GM23338 (cell line): ENCODE data around the gene HGF. TPM values are rescaled to one million over a fixed set of nuclear protein-coding genes. Genes with fewer than 3 reads are reported as not detected.
"Not testable (repeated sequence)": the region's sequence is repeated elsewhere in the genome, so short reads cannot be mapped to it uniquely, and the experiment has no call there.

Experiments
- ATAC-seq: fragments of 200-7000 bp; cut with Tn5 transposase; 3 replicates; pipeline ENCODE4 v1.9.1; 2020
- DNase-seq: peaks from one replicate; pipeline ENCODE4 v3.0.0-alpha.2; 2015; ENCODE audit warnings: low spot score
- H2AFZ ChIP-seq: fragments of 200-600 bp; sonication (generic); 2 replicates; pipeline ENCODE4 v1.8.0; 2016; ENCODE audit warnings: antibody characterized with exemption, mild to moderate bottlenecking, moderate library complexity
- H3F3A ChIP-seq: fragments of 200-600 bp; sonication (generic); replicated peaks from 2 replicates; pipeline ENCODE4 v1.8.0; 2017; ENCODE audit warnings: antibody characterized with exemption, mixed run types, low read depth
- H3K27ac ChIP-seq: fragments of 200-600 bp; sonication (generic); 2 replicates; pipeline ENCODE4 v1.6.1; 2016; ENCODE audit warnings: low read depth
- H3K27me3 ChIP-seq: fragments of 200-600 bp; sonication (generic); 2 replicates; pipeline ENCODE4 v1.8.0; 2016; ENCODE audit warnings: mild to moderate bottlenecking, mixed run types, moderate library complexity; ENCODE audit not compliant: insufficient read depth
- H3K36me3 ChIP-seq: fragments of 200-600 bp; sonication (generic); 2 replicates; pipeline ENCODE4 v1.8.0; 2016; ENCODE audit warnings: mild to moderate bottlenecking; ENCODE audit not compliant: insufficient read depth
- H3K4me1 ChIP-seq: fragments of 200-600 bp; sonication (generic); 2 replicates; pipeline ENCODE4 v1.8.0; 2016; ENCODE audit warnings: mild to moderate bottlenecking, moderate library complexity; ENCODE audit not compliant: insufficient read depth
- H3K4me2 ChIP-seq: fragments of 200-600 bp; sonication (generic); 2 replicates; pipeline ENCODE4 v1.7.1; 2017; ENCODE audit warnings: mixed run types
- H3K4me3 ChIP-seq: fragments of 200-600 bp; sonication (generic); 2 replicates; pipeline ENCODE4 v1.6.1; 2016; ENCODE audit warnings: mixed run types
- H3K79me2 ChIP-seq: fragments of 200-600 bp; sonication (generic); replicated peaks from 2 replicates; pipeline ENCODE4 v1.8.0; 2017; ENCODE audit warnings: mild to moderate bottlenecking; ENCODE audit not compliant: insufficient read depth
- H3K9me2 ChIP-seq: fragments of 200-600 bp; sonication (generic); 2 replicates; pipeline ENCODE4 v1.8.0; 2017; ENCODE audit not compliant: insufficient read depth
- H4K20me1 ChIP-seq: fragments of 200-600 bp; sonication (generic); replicated peaks from 2 replicates; pipeline ENCODE4 v1.8.0; 2017; ENCODE audit warnings: mild to moderate bottlenecking; ENCODE audit not compliant: insufficient read depth
- H3K27ac Mint-ChIP-seq: 2 replicates; pipeline ENCODE4 v1.8.0; 2020; ENCODE audit warnings: inconsistent platforms, mild to moderate bottlenecking, moderate library complexity, mixed read lengths
- H3K27me3 Mint-ChIP-seq: 3 replicates; pipeline ENCODE4 v1.8.0; 2022; ENCODE audit warnings: low read depth, mild to moderate bottlenecking, moderate library complexity, mixed read lengths, inconsistent platforms; ENCODE audit not compliant: insufficient read depth, poor library complexity
- H3K36me3 Mint-ChIP-seq: 3 replicates; pipeline ENCODE4 v1.8.0; 2021; ENCODE audit warnings: low read depth, mild to moderate bottlenecking, inconsistent platforms, moderate library complexity, mixed read lengths
- H3K4me1 Mint-ChIP-seq: 3 replicates; pipeline ENCODE4 v1.8.0; 2020; ENCODE audit warnings: mild to moderate bottlenecking, inconsistent platforms, mixed read lengths
- H3K4me3 Mint-ChIP-seq: 3 replicates; pipeline ENCODE4 v1.8.0; 2021; ENCODE audit warnings: moderate library complexity, mild to moderate bottlenecking, inconsistent platforms, mixed read lengths
- H3K9me3 Mint-ChIP-seq: 3 replicates; pipeline ENCODE4 v1.8.0; 2020; ENCODE audit warnings: moderate library complexity, mild to moderate bottlenecking, inconsistent platforms, mixed read lengths
- EZH2phosphoT487 ChIP-seq: fragments of 200-600 bp; sonication (generic); IDR thresholded peaks from one replicate; pipeline ENCODE4 v1.8.1; 2018; ENCODE audit warnings: antibody characterized with exemption; ENCODE audit not compliant: unreplicated experiment
- NANOG ChIP-seq: IDR thresholded peaks from 2 replicates; pipeline ENCODE4 v1.6.1; 2016; ENCODE audit warnings: antibody characterized with exemption, borderline replicate concordance
- polyA plus RNA-seq: library from polyadenylated mRNA; unstranded; fragments of >200 nt; fragmentation: Nextera tagmentation; extraction: Ambion mirVana; gene quantifications from 2 replicates; pipeline ENCODE4 v1.2.1, GENCODE V29; 2016
- total RNA-seq: library from RNA; depleted of rRNA; stranded (reverse); fragments of >200 nt; shearing (Covaris generic); gene quantifications from 2 replicates; pipeline ENCODE4 v1.2.3, GENCODE V29; 2014
- TF ChIP-seq, protein P1 (sequence below): fragments of 250-450 bp; sonication (Bioruptor Pico); IDR thresholded peaks from 2 replicates; pipeline ENCODE4 v1.5.0; 2020; ENCODE audit warnings: mild to moderate bottlenecking, moderate library complexity
- TF ChIP-seq, protein P2 (sequence below), 2 experiments: fragments of 200-600 bp in 1 of 2; sonication (generic) in 1 of 2; conservative IDR thresholded peaks; 2 replicates each; pipeline versions ENCODE4 v1.5.1 to v1.6.1; 2016 to 2017; ENCODE audit warnings: antibody characterized with exemption in 2 of 2, low read depth in 2 of 2, mild to moderate bottlenecking in 2 of 2, moderate library complexity in 1 of 2

Gene HGF
- total and polyA plus RNA-seq, 2 experiments from 2014 or later = 0.24 to 1.1 TPM

DNA sequence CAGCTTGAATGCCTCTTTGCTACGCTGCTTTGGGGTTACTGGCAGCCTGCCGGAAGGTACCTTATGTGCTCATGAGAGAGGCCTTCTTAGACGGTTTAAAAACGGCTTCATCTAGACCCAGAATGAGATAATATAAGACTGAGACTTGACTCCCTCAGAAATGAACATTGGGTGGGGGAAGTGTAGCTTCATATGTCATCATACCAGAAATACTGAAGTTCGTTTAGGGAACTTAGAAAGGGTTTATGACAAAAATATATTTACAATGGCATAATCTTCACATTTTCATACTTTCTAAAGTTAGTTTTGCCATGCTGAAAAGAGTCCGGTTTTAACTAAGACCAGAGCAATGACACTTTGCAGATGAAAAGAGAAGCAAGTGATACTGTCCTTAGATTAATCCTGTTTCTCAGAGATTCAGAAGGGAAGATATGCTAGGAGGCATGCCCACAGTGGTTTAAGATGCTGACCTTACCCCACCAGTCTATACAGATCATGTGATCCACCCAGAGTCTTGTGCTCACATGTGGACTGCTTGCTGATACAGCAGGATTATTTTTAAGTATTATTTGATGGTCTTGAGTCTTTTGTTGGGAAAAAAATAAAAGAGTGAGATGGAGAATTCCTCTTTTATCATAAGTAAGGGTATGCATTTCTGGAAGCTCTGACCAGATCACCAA, 40.8 kb upstream of the HGF start (continued):
- TF ChIP-seq, protein P1, sequence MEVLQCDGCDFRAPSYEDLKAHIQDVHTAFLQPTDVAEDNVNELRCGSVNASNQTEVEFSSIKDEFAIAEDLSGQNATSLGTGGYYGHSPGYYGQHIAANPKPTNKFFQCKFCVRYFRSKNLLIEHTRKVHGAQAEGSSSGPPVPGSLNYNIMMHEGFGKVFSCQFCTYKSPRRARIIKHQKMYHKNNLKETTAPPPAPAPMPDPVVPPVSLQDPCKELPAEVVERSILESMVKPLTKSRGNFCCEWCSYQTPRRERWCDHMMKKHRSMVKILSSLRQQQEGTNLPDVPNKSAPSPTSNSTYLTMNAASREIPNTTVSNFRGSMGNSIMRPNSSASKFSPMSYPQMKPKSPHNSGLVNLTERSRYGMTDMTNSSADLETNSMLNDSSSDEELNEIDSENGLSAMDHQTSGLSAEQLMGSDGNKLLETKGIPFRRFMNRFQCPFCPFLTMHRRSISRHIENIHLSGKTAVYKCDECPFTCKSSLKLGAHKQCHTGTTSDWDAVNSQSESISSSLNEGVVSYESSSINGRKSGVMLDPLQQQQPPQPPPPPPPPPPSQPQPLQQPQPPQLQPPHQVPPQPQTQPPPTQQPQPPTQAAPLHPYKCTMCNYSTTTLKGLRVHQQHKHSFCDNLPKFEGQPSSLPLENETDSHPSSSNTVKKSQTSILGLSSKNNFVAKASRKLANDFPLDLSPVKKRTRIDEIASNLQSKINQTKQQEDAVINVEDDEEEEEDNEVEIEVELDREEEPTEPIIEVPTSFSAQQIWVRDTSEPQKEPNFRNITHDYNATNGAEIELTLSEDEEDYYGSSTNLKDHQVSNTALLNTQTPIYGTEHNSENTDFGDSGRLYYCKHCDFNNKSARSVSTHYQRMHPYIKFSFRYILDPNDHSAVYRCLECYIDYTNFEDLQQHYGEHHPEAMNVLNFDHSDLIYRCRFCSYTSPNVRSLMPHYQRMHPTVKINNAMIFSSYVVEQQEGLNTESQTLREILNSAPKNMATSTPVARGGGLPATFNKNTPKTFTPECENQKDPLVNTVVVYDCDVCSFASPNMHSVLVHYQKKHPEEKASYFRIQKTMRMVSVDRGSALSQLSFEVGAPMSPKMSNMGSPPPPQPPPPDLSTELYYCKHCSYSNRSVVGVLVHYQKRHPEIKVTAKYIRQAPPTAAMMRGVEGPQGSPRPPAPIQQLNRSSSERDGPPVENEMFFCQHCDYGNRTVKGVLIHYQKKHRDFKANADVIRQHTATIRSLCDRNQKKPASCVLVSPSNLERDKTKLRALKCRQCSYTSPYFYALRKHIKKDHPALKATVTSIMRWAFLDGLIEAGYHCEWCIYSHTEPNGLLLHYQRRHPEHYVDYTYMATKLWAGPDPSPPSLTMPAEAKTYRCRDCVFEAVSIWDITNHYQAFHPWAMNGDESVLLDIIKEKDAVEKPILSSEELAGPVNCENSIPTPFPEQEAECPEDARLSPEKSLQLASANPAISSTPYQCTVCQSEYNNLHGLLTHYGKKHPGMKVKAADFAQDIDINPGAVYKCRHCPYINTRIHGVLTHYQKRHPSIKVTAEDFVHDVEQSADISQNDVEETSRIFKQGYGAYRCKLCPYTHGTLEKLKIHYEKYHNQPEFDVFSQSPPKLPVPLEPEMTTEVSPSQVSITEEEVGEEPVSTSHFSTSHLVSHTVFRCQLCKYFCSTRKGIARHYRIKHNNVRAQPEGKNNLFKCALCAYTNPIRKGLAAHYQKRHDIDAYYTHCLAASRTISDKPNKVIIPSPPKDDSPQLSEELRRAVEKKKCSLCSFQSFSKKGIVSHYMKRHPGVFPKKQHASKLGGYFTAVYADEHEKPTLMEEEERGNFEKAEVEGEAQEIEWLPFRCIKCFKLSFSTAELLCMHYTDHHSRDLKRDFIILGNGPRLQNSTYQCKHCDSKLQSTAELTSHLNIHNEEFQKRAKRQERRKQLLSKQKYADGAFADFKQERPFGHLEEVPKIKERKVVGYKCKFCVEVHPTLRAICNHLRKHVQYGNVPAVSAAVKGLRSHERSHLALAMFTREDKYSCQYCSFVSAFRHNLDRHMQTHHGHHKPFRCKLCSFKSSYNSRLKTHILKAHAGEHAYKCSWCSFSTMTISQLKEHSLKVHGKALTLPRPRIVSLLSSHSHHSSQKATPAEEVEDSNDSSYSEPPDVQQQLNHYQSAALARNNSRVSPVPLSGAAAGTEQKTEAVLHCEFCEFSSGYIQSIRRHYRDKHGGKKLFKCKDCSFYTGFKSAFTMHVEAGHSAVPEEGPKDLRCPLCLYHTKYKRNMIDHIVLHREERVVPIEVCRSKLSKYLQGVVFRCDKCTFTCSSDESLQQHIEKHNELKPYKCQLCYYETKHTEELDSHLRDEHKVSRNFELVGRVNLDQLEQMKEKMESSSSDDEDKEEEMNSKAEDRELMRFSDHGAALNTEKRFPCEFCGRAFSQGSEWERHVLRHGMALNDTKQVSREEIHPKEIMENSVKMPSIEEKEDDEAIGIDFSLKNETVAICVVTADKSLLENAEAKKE = no peak
- TF ChIP-seq NANOG (no peak), EZH2phosphoT487 (no peak)
- TF ChIP-seq, protein P2, sequence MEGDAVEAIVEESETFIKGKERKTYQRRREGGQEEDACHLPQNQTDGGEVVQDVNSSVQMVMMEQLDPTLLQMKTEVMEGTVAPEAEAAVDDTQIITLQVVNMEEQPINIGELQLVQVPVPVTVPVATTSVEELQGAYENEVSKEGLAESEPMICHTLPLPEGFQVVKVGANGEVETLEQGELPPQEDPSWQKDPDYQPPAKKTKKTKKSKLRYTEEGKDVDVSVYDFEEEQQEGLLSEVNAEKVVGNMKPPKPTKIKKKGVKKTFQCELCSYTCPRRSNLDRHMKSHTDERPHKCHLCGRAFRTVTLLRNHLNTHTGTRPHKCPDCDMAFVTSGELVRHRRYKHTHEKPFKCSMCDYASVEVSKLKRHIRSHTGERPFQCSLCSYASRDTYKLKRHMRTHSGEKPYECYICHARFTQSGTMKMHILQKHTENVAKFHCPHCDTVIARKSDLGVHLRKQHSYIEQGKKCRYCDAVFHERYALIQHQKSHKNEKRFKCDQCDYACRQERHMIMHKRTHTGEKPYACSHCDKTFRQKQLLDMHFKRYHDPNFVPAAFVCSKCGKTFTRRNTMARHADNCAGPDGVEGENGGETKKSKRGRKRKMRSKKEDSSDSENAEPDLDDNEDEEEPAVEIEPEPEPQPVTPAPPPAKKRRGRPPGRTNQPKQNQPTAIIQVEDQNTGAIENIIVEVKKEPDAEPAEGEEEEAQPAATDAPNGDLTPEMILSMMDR (conservative IDR thresholded peaks at IDR 0.05; ENCODE audit: low read depth in 2 of 2) = no peak

DNA sequence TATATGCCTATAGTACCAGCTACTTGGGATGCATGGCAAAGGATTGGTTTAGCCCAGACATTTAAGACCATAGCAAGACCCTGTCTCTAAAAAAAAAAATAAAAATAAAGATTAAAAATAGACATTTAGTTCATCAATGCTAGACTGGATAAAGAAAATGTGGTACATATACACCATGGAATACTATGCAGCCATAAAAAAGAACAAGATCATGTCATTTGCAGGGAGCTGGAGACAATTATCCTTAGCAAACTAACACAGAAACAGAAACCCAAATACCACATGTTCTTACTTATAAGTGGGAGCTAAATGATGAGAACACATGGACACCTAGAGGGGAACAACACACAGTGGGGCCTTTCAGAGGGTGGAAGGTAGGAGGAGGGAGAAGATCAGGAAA, 38.5 kb upstream of the HGF start:
- not testable (repeated sequence) for H3K4me3 ChIP-seq, H3K79me2 ChIP-seq, H3K9me2 ChIP-seq, H3K4me3 Mint-ChIP-seq, ATAC-seq, H3K27ac ChIP-seq, H4K20me1 ChIP-seq, H2AFZ ChIP-seq, H3F3A ChIP-seq, H3K4me1 Mint-ChIP-seq, H3K27ac Mint-ChIP-seq, H3K4me1 ChIP-seq, H3K9me3 Mint-ChIP-seq, H3K4me2 ChIP-seq, H3K36me3 Mint-ChIP-seq, DNase-seq, H3K27me3 Mint-ChIP-seq, H3K36me3 ChIP-seq, H3K27me3 ChIP-seq
